OCI-LY1 (cell line): ENCODE measurements around the gene MBOAT2.
"Not testable (repeated sequence)": the region's sequence is repeated elsewhere in the genome, so short reads cannot be mapped to it uniquely, and the experiment has no call there.

ENCODE experiments used
- H2AFZ ChIP-seq: fragments of 200-600 bp; sonication (generic), shearing (Covaris generic); 2 replicates; pipeline ENCODE4 v1.6.0; 2014; ENCODE audit warnings: antibody characterized with exemption, mild to moderate bottlenecking, low read length
- H3F3A ChIP-seq: fragments of 200-600 bp; sonication (generic), shearing (Covaris generic); 2 replicates; pipeline ENCODE4 v1.6.0; 2014; ENCODE audit warnings: mild to moderate bottlenecking, antibody characterized with exemption, low read length, moderate library complexity; ENCODE audit not compliant: insufficient read depth
- H3K27ac ChIP-seq: fragments of 200-600 bp; sonication (generic); 2 replicates; pipeline ENCODE4 v1.5.1; 2014; ENCODE audit warnings: low read length, mixed run types, mild to moderate bottlenecking, low read depth; ENCODE audit not compliant: poor library complexity, severe bottlenecking
- H3K27me3 ChIP-seq: fragments of 200-600 bp; sonication (generic); 2 replicates; pipeline ENCODE4 v1.6.0; 2014; ENCODE audit warnings: antibody characterized with exemption, mild to moderate bottlenecking, low read length, moderate library complexity; ENCODE audit not compliant: insufficient read depth
- H3K36me3 ChIP-seq: fragments of 200-600 bp; sonication (generic); 2 replicates; pipeline ENCODE4 v1.6.1; 2014; ENCODE audit warnings: mild to moderate bottlenecking, antibody characterized with exemption, low read length, moderate library complexity, mixed read lengths; ENCODE audit not compliant: insufficient read depth
- H3K4me1 ChIP-seq: fragments of 200-600 bp; sonication (generic); 2 replicates; pipeline ENCODE4 v1.5.1; 2014; ENCODE audit warnings: mild to moderate bottlenecking, low read length, moderate library complexity; ENCODE audit not compliant: insufficient read depth, severe bottlenecking
- H3K4me2 ChIP-seq: fragments of 200-600 bp; sonication (generic), shearing (Covaris generic); 2 replicates; pipeline ENCODE4 v1.6.1; 2014; ENCODE audit warnings: low read length
- H3K4me3 ChIP-seq: fragments of 200-600 bp; sonication (generic); 2 replicates; pipeline ENCODE4 v1.5.1; 2014; ENCODE audit warnings: low read length, low read depth, mild to moderate bottlenecking, mixed read lengths; ENCODE audit not compliant: poor library complexity, severe bottlenecking
- H3K79me2 ChIP-seq: fragments of 200-600 bp; shearing (Covaris generic); 2 replicates; pipeline ENCODE4 v1.6.1; 2016; ENCODE audit warnings: mixed run types, low read length, mixed read lengths; ENCODE audit not compliant: insufficient read depth
- H3K9ac ChIP-seq: fragments of 200-600 bp; sonication (generic), shearing (Covaris generic); 2 replicates; pipeline ENCODE4 v1.6.1; 2014; ENCODE audit warnings: mild to moderate bottlenecking, low read length, mixed read lengths
- H3K9me2 ChIP-seq: fragments of 200-600 bp; sonication (generic), shearing (Covaris generic); 2 replicates; pipeline ENCODE4 v1.6.1; 2014; ENCODE audit warnings: low read depth, mild to moderate bottlenecking, low read length, mixed read lengths
- H3K9me3 ChIP-seq: fragments of 200-600 bp; shearing (Covaris generic); 2 replicates; pipeline ENCODE4 v1.6.1; 2014; ENCODE audit warnings: low read length, mixed read lengths
- H4K20me1 ChIP-seq: fragments of 200-600 bp; sonication (generic), shearing (Covaris generic); 2 replicates; pipeline ENCODE4 v1.6.0; 2016; ENCODE audit warnings: mild to moderate bottlenecking, low read length; ENCODE audit not compliant: insufficient read depth
- EZH2 ChIP-seq: fragments of 200-600 bp; sonication (generic), shearing (Covaris generic); IDR thresholded peaks from 2 replicates; pipeline ENCODE4 v1.8.0; 2017; ENCODE audit warnings: borderline replicate concordance, mixed run types, mild to moderate bottlenecking, antibody characterized with exemption, low read length, moderate library complexity, mixed read lengths
- TF ChIP-seq, protein P1 (sequence below): fragments of 200-600 bp; sonication (generic), shearing (Covaris generic); IDR thresholded peaks from 2 replicates; pipeline ENCODE4 v1.5.1; 2017; ENCODE audit warnings: mild to moderate bottlenecking, antibody characterized with exemption, low read length, moderate library complexity, mixed read lengths

MBOAT2 gene

DNA sequence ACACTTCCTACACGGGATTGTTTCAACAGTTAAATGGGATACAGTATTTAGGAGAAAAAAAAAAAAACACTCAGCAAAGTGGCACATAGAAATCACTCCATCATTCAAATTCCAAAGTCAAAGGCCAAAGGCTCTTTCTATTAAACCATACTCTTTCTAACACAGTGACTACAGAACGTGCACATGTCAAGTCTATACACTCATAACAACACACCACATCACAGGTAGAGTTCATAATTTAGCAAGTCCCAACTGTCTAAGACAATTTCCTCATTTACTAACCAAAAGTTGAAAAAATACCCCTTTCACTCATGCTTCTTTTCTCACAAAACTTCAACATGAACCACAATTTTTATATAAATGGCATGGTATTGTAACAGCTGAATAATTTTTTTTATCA lies 70.8 kb downstream of the MBOAT2 start:
- Histone ChIP-seq H3K27ac (no peak overlapping the region), H3K27me3 (0 out of 2 replicates have a peak, but pooled peaks cover 4% of the 10 kb centered on the region), H3K9ac (no peak overlapping the region), H3K4me2 (no peak overlapping the region), H3K4me3 (no peak overlapping the region), H3K79me2 (no peaks in the 10 kb centered on the region), H3K36me3 (no peaks in the 10 kb centered on the region), H3F3A (no peaks in the 10 kb centered on the region), H3K9me3 (no peaks in the 10 kb centered on the region), H2AFZ (no peak overlapping the region), H3K4me1 (no peaks in the 10 kb centered on the region), H3K9me2 (no peaks in the 10 kb centered on the region), H4K20me1 (no peaks in the 10 kb centered on the region)
- TF ChIP-seq EZH2, result no peak
- TF ChIP-seq, protein P1, sequence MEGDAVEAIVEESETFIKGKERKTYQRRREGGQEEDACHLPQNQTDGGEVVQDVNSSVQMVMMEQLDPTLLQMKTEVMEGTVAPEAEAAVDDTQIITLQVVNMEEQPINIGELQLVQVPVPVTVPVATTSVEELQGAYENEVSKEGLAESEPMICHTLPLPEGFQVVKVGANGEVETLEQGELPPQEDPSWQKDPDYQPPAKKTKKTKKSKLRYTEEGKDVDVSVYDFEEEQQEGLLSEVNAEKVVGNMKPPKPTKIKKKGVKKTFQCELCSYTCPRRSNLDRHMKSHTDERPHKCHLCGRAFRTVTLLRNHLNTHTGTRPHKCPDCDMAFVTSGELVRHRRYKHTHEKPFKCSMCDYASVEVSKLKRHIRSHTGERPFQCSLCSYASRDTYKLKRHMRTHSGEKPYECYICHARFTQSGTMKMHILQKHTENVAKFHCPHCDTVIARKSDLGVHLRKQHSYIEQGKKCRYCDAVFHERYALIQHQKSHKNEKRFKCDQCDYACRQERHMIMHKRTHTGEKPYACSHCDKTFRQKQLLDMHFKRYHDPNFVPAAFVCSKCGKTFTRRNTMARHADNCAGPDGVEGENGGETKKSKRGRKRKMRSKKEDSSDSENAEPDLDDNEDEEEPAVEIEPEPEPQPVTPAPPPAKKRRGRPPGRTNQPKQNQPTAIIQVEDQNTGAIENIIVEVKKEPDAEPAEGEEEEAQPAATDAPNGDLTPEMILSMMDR, result no peak

DNA sequence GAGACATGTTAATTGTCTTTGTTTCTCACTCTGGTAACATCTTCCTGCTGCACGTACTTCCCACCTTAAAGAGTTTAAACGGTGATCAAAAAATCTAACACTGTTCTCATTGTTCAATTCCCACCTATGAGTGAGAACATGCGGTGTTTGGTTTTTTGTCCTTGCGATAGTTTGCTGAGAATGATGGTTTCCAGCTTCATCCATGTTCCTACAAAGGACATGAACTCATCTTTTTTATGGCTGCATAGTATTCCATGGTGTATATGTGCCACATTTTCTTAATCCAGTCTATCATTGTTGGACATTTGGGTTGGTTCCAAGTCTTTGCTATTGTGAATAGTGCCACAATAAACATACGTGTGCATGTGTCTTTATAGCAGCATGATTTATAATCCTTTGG lies 73.3 kb downstream of the MBOAT2 start:
- not testable (repeated sequence) for H4K20me1 ChIP-seq, H3F3A ChIP-seq, H3K9me3 ChIP-seq, H3K79me2 ChIP-seq, H3K9ac ChIP-seq, H3K36me3 ChIP-seq, H3K27me3 ChIP-seq, H2AFZ ChIP-seq, H3K27ac ChIP-seq, H3K4me1 ChIP-seq, H3K9me2 ChIP-seq, H3K4me3 ChIP-seq, H3K4me2 ChIP-seq

DNA sequence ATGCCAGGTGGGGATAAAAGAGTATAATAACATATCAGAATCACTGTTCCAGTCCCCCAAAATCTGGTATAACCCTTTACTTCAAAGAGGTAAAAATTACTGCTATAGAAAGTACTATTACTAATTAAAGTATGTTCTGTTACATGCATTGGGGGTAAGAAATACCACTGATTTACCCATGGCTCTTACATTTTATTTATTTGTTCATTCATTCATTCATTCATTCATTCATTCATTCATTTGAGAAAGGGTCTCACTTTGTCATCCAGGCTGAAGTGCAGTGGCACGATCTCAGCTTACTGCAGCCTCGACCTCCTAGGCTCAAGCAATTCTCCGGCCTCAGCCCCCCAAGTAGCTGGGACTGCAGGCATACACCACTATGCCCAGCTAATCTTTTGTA lies 74.4 kb downstream of the MBOAT2 start:
- Histone ChIP-seq H2AFZ (no peak overlapping the region), H3K4me1 (no peaks in the 10 kb centered on the region), H3K79me2 (no peaks in the 10 kb centered on the region), H3K27ac (no peak overlapping the region), H3K9me3 (no peaks in the 10 kb centered on the region), H3K4me2 (no peak overlapping the region), H3K9me2 (no peaks in the 10 kb centered on the region), H3K36me3 (no peaks in the 10 kb centered on the region), H3K4me3 (no peak overlapping the region), H3K27me3 (0 out of 2 replicates have a peak, but pooled peaks cover 4% of the 10 kb centered on the region), H4K20me1 (no peaks in the 10 kb centered on the region), H3F3A (no peaks in the 10 kb centered on the region), H3K9ac (no peak overlapping the region)
- TF ChIP-seq, protein P1, result no peak
- TF ChIP-seq EZH2, result no peak
